GM13977 (cell line): ENCODE measurements around the gene PRICKLE2.

Source experiments
- DNase-seq: peaks from one replicate; pipeline ENCODE4 v3.0.0; 2012; ENCODE audit warnings: low spot score
- in situ Hi-C: fragments of 300-500 bp; cut with MboI; formaldehyde crosslinking; loops from one replicate; pipeline ENCODE4 v1.12.0; 2022; ENCODE audit warnings: low sequenced_read_pairs, low pct_unique_long_range_greater_than_20kb, mixed read lengths, inconsistent platforms; ENCODE audit not compliant: unreplicated experiment
- TF ChIP-seq, protein P1 (sequence below): IDR thresholded peaks from 2 replicates; pipeline ENCODE4 v1.5.1; 2012; ENCODE audit warnings: mild to moderate bottlenecking, control low read depth; ENCODE audit not compliant: insufficient read depth; ENCODE audit errors: extremely low read depth, missing control alignments

PRICKLE2 gene

GRCh38 chr3:64270142-64270865 lies 45.0 kb upstream of the PRICKLE2 start:
- TF ChIP-seq, protein P1, sequence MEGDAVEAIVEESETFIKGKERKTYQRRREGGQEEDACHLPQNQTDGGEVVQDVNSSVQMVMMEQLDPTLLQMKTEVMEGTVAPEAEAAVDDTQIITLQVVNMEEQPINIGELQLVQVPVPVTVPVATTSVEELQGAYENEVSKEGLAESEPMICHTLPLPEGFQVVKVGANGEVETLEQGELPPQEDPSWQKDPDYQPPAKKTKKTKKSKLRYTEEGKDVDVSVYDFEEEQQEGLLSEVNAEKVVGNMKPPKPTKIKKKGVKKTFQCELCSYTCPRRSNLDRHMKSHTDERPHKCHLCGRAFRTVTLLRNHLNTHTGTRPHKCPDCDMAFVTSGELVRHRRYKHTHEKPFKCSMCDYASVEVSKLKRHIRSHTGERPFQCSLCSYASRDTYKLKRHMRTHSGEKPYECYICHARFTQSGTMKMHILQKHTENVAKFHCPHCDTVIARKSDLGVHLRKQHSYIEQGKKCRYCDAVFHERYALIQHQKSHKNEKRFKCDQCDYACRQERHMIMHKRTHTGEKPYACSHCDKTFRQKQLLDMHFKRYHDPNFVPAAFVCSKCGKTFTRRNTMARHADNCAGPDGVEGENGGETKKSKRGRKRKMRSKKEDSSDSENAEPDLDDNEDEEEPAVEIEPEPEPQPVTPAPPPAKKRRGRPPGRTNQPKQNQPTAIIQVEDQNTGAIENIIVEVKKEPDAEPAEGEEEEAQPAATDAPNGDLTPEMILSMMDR = no peak
- in situ Hi-C loops = no loop called here
- DNase-seq = no peak

DNA sequence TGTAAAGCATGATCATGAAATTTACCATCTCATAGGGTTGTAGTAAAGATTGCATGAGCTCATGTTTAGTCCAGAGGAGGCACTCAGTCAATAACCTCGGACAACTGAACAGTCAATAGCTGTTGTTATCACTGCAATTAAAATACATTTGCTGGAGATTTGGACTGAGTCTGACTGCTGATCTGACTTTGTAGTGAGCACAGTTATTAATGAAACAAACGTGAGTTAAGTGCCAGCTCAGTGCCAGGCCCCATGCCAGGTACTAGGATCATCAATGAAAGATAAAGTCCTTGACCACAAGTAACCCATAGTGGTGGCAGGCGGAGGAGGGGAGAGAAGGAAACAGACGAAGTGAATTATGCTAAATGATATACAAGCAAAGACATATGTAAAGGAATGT lies 43.7 kb upstream of the PRICKLE2 start:
- in situ Hi-C loops = no loop called here
- TF ChIP-seq, protein P1 = no peak
- no peak for DNase-seq

DNA sequence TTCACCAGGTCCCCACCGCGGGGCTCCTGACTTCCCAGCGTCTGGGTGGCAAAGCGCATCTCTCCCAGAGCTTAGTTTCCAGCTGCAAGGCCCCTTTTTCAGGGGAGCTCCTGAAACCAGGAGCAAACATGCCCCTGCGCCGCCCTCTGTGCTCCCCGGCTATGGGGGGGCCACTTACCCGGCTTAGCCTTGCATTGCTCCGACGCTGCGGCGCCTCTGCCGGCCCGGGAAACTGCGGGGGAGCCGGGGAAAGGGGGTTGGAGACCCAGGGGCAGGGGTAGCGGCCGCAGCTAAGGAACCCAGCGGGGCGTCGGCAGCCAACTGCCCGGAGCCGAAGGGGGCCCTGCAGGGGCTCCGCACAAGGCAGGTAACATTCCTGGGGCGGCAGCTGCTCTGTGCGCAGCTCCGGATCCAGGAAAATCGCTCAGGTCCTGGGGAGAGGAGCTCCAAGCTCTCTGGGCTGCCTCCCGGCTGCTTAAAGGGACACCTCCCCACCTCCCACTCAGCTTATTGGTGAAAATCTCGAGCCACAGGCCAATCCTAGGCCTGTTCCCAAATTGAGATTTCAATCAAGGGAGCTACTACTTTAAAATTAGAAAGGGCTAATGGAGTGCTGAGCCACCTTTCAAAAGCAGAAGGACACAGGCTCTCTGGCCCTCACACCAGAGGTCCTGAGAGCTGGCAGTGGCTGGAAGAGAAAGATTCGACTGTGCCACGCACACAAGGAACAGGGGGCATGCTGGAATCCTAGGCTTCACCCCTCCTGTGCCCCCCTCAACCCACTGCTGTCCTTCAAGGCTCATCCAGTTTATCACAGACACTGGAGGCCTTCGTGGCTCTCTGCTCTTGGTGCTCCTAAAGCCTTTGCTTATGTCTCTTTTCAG lies 42.7 kb upstream of the PRICKLE2 start:
- TF ChIP-seq, protein P1 = no peak
- no peak for DNase-seq
- in situ Hi-C loops = no loop called here

- TF ChIP-seq, protein P1 = no peak
- DNase-seq = no peak
- in situ Hi-C loops = no loop called here
These were observed 41.7 kb upstream of the PRICKLE2 start for GRCh38 chr3:64266983-64267382.

- in situ Hi-C loops = no loop called here
- no peak for DNase-seq
- TF ChIP-seq, protein P1 = no peak
These were observed 41.0 kb upstream of the PRICKLE2 start for GRCh38 chr3:64266065-64266931.

DNA sequence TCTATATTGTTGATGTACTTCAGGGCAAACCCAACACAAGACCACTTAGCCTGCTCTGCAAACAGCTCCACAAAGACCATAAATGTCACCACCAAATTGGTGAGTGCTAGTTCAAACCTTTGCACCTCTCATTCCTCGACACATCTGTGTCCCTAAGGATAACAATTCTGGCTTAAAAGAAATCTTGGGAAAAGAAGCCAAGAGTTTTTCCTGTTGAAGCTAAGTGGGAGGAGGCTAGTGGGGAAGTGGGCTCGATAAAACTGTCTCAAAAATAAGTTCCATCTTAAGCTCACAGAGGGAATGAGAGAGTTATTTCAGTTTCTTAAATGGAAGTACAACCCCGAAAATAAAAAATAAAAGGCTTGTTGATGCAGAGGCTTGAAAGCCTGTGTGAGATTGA lies 40.4 kb upstream of the PRICKLE2 start:
- TF ChIP-seq, protein P1 = no peak
- DNase-seq = no peak
- in situ Hi-C loops = no loop called here
